Astrocyte (in vitro differentiated cells and primary cell): ENCODE measurements around the gene MYO9A. TPM values are rescaled to one million over a fixed set of nuclear protein-coding genes. Genes with fewer than 3 reads are reported as not detected.

Source experiments
- DNase-seq: peaks from one replicate; pipeline ENCODE4 v3.0.0-alpha.2; 2010; ENCODE audit warnings: low read depth
- FAIRE-seq: peaks from 2 replicates; lab custom pipeline; 2011; peaks lifted over from hg19 to GRCh38; lab: Jason Lieb, UNC
- H2AFZ ChIP-seq: 2 replicates; pipeline ENCODE4 v1.6.0; 2012; ENCODE audit warnings: low read depth, low read length, inconsistent platforms
- H3K27ac ChIP-seq: 2 replicates; pipeline ENCODE4 v1.5.1; 2011; ENCODE audit warnings: low read depth, low read length, inconsistent platforms
- H3K27me3 ChIP-seq: 2 replicates; pipeline ENCODE4 v1.6.0; 2011; ENCODE audit warnings: low read length, inconsistent platforms; ENCODE audit not compliant: insufficient read depth
- H3K36me3 ChIP-seq: 2 replicates; pipeline ENCODE4 v1.5.1; 2011; ENCODE audit warnings: low read length, inconsistent platforms; ENCODE audit not compliant: insufficient read depth
- H3K4me1 ChIP-seq: 2 replicates; pipeline ENCODE4 v1.5.1; 2011; ENCODE audit warnings: low read length, inconsistent platforms; ENCODE audit not compliant: insufficient read depth
- H3K4me2 ChIP-seq: 2 replicates; pipeline ENCODE4 v1.6.0; 2012; ENCODE audit warnings: low read length, inconsistent platforms
- H3K4me3 ChIP-seq: 2 replicates; pipeline ENCODE4 v1.5.1; 2011; ENCODE audit warnings: low read depth, mild to moderate bottlenecking, low read length, inconsistent platforms; ENCODE audit not compliant: insufficient read depth
- H3K79me2 ChIP-seq: 2 replicates; pipeline ENCODE4 v1.6.0; 2012; ENCODE audit warnings: mild to moderate bottlenecking, low read length, inconsistent platforms; ENCODE audit not compliant: insufficient read depth
- H3K9ac ChIP-seq: 2 replicates; pipeline ENCODE4 v1.6.0; 2012; ENCODE audit warnings: mild to moderate bottlenecking, low read length, inconsistent platforms
- H3K9me3 ChIP-seq: 2 replicates; pipeline ENCODE4 v1.5.1; 2012; ENCODE audit warnings: low read depth, mild to moderate bottlenecking, low read length, inconsistent platforms; ENCODE audit not compliant: insufficient read depth
- H4K20me1 ChIP-seq: 2 replicates; pipeline ENCODE4 v1.6.0; 2012; ENCODE audit warnings: low read length, inconsistent platforms; ENCODE audit not compliant: insufficient read depth
- H3K27ac Mint-ChIP-seq: one replicate; pipeline ENCODE4 v1.8.0; 2021; ENCODE audit warnings: mild to moderate bottlenecking, mixed read lengths; ENCODE audit not compliant: unreplicated experiment
- H3K27me3 Mint-ChIP-seq: one replicate; pipeline ENCODE4 v1.8.0; 2021; ENCODE audit warnings: low read depth, mixed read lengths; ENCODE audit not compliant: unreplicated experiment
- H3K36me3 Mint-ChIP-seq: one replicate; pipeline ENCODE4 v1.8.0; 2021; ENCODE audit warnings: low read depth, mixed read lengths; ENCODE audit not compliant: unreplicated experiment
- H3K4me1 Mint-ChIP-seq: one replicate; pipeline ENCODE4 v1.8.0; 2021; ENCODE audit warnings: low read depth, mixed read lengths; ENCODE audit not compliant: unreplicated experiment
- H3K4me3 Mint-ChIP-seq: one replicate; pipeline ENCODE4 v1.8.0; 2021; ENCODE audit warnings: mild to moderate bottlenecking, moderate library complexity, mixed read lengths; ENCODE audit not compliant: unreplicated experiment
- H3K9me3 Mint-ChIP-seq: one replicate; pipeline ENCODE4 v1.8.0; 2021; ENCODE audit warnings: mild to moderate bottlenecking, mixed read lengths; ENCODE audit not compliant: unreplicated experiment
- EZH2 ChIP-seq: IDR thresholded peaks from 2 replicates; pipeline ENCODE4 v1.6.1; 2012; ENCODE audit warnings: mild to moderate bottlenecking, low read length, inconsistent platforms; ENCODE audit not compliant: insufficient read depth
- total RNA-seq: library from RNA; stranded (reverse); gene quantifications from 2 replicates; pipeline ENCODE4 v1.2.1, GENCODE V29; 2021
- TF ChIP-seq, protein P1 (sequence below): IDR thresholded peaks from 2 replicates; pipeline ENCODE4 v1.5.1; 2011; ENCODE audit warnings: low read depth, mild to moderate bottlenecking, inconsistent platforms, low read length, moderate library complexity; ENCODE audit not compliant: insufficient read depth

Gene MYO9A
- total RNA-seq, 1 donor from 2014 or later = 26.4 TPM

DNA sequence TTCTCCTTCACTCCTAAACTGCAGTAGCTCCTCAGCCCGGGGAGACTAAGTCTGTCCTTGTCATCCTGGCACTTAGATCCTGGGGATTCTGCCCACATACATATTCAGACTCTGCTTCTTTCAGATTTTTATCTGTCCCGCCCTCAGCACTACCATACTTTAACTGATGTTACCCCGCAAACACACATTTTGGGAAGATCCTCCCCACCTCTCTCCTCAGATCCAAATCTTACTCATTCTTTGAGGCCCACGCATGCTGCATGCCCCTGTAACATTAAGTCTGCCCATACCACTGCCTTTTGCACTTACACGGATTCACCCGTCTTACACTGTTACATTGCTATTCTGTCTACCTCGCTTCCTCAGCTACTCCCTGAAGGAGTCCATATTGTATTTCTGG is 36.4 kb upstream of the MYO9A start:
- Mint-ChIP-seq H3K4me3 (no peak overlapping the region), H3K36me3 (no peaks in the 10 kb centered on the region), H3K4me1 (peaks cover 5% of the 10 kb centered on the region), H3K27ac (no peak overlapping the region), H3K27me3 (peaks cover 7% of the 10 kb centered on the region), H3K9me3 (no peaks in the 10 kb centered on the region)
- Histone ChIP-seq H4K20me1 (no peaks in the 10 kb centered on the region), H3K4me3 (no peak overlapping the region), H3K27me3 (no peaks in the 10 kb centered on the region), H3K27ac (no peak overlapping the region), H3K4me2 (no peak overlapping the region), H3K79me2 (no peaks in the 10 kb centered on the region), H2AFZ (no peak overlapping the region), H3K9ac (no peak overlapping the region), H3K4me1 (peaks cover 11% of the 10 kb centered on the region), H3K36me3 (no peaks in the 10 kb centered on the region), H3K9me3 (no peaks in the 10 kb centered on the region)
- DNase-seq (no peak), FAIRE-seq (no peak)
- TF ChIP-seq EZH2 = no peak
- TF ChIP-seq, protein P1, sequence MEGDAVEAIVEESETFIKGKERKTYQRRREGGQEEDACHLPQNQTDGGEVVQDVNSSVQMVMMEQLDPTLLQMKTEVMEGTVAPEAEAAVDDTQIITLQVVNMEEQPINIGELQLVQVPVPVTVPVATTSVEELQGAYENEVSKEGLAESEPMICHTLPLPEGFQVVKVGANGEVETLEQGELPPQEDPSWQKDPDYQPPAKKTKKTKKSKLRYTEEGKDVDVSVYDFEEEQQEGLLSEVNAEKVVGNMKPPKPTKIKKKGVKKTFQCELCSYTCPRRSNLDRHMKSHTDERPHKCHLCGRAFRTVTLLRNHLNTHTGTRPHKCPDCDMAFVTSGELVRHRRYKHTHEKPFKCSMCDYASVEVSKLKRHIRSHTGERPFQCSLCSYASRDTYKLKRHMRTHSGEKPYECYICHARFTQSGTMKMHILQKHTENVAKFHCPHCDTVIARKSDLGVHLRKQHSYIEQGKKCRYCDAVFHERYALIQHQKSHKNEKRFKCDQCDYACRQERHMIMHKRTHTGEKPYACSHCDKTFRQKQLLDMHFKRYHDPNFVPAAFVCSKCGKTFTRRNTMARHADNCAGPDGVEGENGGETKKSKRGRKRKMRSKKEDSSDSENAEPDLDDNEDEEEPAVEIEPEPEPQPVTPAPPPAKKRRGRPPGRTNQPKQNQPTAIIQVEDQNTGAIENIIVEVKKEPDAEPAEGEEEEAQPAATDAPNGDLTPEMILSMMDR = no peak

DNA sequence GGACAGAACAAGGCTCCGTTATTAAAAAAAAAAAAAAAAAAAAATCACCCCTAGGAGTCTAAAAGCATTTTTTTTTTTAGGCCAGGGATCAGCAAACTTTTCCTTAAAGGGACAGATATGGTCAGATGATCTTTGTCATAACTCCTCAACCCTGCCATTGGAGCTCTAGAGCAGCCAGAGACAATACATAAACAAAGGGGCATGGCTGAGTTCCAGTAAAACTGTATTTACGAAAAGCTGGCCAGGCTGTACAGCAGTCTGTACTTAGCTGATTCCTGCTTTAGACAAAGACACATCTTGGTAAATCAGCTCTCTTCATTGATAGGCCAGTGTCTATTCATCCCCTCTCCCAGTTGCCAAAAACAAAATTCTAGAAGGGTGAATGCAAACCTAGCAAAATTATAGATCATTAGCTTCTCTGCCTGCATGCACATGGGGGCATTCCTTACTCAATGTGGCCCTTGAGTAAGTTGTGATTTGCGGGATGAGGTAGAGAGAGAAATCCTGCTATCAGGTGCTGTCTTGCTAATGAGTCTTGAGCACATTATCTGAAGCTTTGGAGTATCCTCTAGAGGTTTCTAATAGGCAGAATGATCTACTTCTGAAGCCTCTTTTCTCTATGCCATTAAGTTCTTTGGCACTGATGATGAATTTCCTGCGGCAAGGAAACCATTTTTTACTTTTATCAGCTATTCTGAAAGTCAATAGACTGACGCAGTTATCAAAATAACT is 35.5 kb upstream of the MYO9A start:
- TF ChIP-seq, protein P1 = no peak
- TF ChIP-seq EZH2 = no peak
- peaks cover 11% of the 10 kb centered on the region for H3K4me1 ChIP-seq
- no peaks in the 10 kb centered on the region for H3K79me2 ChIP-seq
- Mint-ChIP-seq H3K4me1 (peaks cover 5% of the 10 kb centered on the region), H3K27ac (no peak overlapping the region), H3K27me3 (peaks cover 6% of the 10 kb centered on the region), H3K4me3 (no peak overlapping the region), H3K36me3 (no peaks in the 10 kb centered on the region), H3K9me3 (no peaks in the 10 kb centered on the region)
- no peaks in the 10 kb centered on the region for H3K9me3 ChIP-seq
- no peaks in the 10 kb centered on the region for H3K27me3 ChIP-seq
- DNase-seq (no peak), FAIRE-seq (no peak)
- no peaks in the 10 kb centered on the region for H4K20me1 ChIP-seq
- H2AFZ ChIP-seq = no peak overlapping the region
- H3K27ac ChIP-seq = no peak overlapping the region
- H3K4me3 ChIP-seq = no peak overlapping the region
- no peaks in the 10 kb centered on the region for H3K36me3 ChIP-seq
- no peak overlapping the region for H3K9ac ChIP-seq
- no peak overlapping the region for H3K4me2 ChIP-seq

DNA sequence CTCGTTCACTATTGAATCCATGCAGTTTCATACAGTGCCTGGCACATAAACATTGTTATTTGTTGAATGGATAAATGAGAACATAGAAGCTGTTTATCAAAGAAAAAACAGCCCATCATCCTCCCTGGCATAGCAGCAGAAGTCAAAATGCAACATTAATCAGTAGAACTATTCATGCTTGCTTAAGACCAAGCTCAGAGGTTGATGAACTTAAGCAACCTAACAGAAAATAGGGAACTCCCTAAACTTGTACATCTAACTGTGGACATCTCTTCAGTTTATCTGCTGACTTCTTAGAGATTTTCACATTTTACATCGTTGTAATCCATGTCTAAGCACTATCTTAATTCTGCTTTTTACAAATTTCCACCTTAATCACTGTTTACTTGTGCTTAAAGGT is 29.5 kb upstream of the MYO9A start:
- no peak overlapping the region for H3K4me3 ChIP-seq
- H4K20me1 ChIP-seq = no peaks in the 10 kb centered on the region
- no peak overlapping the region for H3K27ac Mint-ChIP-seq
- no peak for DNase-seq
- H3K4me3 Mint-ChIP-seq = no peak overlapping the region
- no peak overlapping the region for H3K9ac ChIP-seq
- H3K27ac ChIP-seq = no peak overlapping the region
- H3K4me1 Mint-ChIP-seq = no peaks in the 10 kb centered on the region
- H3K79me2 ChIP-seq = no peaks in the 10 kb centered on the region
- no peaks in the 10 kb centered on the region for H3K9me3 ChIP-seq
- no peak overlapping the region for H2AFZ ChIP-seq
- TF ChIP-seq, protein P1 = no peak
- no peak for TF ChIP-seq EZH2
- no peak overlapping the region for H3K4me2 ChIP-seq
- H3K36me3 Mint-ChIP-seq = peaks cover 2% of the 10 kb centered on the region
- H3K4me1 ChIP-seq = no peaks in the 10 kb centered on the region
- peaks cover 1% of the 10 kb centered on the region for H3K9me3 Mint-ChIP-seq
- no peaks in the 10 kb centered on the region for H3K36me3 ChIP-seq
- no peaks in the 10 kb centered on the region for H3K27me3 ChIP-seq
- FAIRE-seq = no peak
- no peaks in the 10 kb centered on the region for H3K27me3 Mint-ChIP-seq
